ENCODE measurements around the gene C1orf216. TPM values are rescaled to one million over a fixed set of nuclear protein-coding genes. Genes with fewer than 3 reads are reported as not detected.

The C1orf216 gene
- total RNA-seq, 2 donors from 2014 or later: 9.8 to 13.0 TPM

DNA sequence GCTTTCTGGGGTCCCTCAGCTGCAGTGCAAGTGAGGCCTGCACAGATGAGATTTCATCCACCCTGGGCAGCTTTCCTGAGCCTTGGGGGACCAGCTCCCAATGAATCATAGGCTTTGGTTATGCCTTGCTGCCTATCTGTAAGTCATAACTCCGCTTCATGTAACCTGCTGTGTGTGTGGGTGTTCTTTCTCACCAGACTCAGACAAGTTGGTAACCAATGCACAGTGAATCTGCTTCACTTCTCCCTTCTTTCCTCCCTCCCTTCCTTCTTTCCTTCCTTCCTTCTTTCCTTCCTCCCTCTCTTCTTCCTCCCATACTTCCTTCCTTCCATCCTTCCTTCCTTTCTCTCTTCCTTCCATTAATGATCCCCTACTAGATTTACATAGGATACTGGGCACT lies 42.9 kb downstream of the C1orf216 start:
- TF ChIP-seq, protein P1, sequence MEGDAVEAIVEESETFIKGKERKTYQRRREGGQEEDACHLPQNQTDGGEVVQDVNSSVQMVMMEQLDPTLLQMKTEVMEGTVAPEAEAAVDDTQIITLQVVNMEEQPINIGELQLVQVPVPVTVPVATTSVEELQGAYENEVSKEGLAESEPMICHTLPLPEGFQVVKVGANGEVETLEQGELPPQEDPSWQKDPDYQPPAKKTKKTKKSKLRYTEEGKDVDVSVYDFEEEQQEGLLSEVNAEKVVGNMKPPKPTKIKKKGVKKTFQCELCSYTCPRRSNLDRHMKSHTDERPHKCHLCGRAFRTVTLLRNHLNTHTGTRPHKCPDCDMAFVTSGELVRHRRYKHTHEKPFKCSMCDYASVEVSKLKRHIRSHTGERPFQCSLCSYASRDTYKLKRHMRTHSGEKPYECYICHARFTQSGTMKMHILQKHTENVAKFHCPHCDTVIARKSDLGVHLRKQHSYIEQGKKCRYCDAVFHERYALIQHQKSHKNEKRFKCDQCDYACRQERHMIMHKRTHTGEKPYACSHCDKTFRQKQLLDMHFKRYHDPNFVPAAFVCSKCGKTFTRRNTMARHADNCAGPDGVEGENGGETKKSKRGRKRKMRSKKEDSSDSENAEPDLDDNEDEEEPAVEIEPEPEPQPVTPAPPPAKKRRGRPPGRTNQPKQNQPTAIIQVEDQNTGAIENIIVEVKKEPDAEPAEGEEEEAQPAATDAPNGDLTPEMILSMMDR (conservative IDR thresholded peaks at IDR 0.05): no peak
- no peaks in the 10 kb centered on the region for H3K36me3 ChIP-seq (ENCODE audit: control insufficient read depth, insufficient read depth, low read length)
- no peak overlapping the region for H3K27ac Mint-ChIP-seq
- no peak overlapping the region for H3K27ac ChIP-seq (ENCODE audit: low read depth, low read length)
- no peaks in the 10 kb centered on the region for H3K9me3 Mint-ChIP-seq
- DNase-seq: no peak
- no peaks in the 10 kb centered on the region for H3K4me1 ChIP-seq (ENCODE audit: control insufficient read depth, insufficient read depth, low read length)
- no peaks in the 10 kb centered on the region for H3K36me3 Mint-ChIP-seq (ENCODE audit: low read depth)
- H3K9ac ChIP-seq (ENCODE audit: extremely low read depth, low read length, poor library complexity, severe bottlenecking): no peak overlapping the region
- no peak overlapping the region for H3K4me3 ChIP-seq (ENCODE audit: low read length)
- H3K4me1 Mint-ChIP-seq: peaks cover 5% of the 10 kb centered on the region
- 87 to 100% methylated on average over 1 of the region's 1 CpG for WGBS, 2 experiments (ENCODE audit: insufficient coverage in 1 of 2, insufficient read length in 1 of 2)
- peaks cover 11% of the 10 kb centered on the region for H3K27me3 Mint-ChIP-seq (ENCODE audit: insufficient read depth)
- no peaks in the 10 kb centered on the region for H3K9me3 ChIP-seq (ENCODE audit: control insufficient read depth, low read length)
- no peak overlapping the region for H3K4me3 Mint-ChIP-seq
- no peaks in the 10 kb centered on the region for H3K27me3 ChIP-seq (ENCODE audit: control insufficient read depth, insufficient read depth, low read length, poor library complexity, severe bottlenecking)

DNA sequence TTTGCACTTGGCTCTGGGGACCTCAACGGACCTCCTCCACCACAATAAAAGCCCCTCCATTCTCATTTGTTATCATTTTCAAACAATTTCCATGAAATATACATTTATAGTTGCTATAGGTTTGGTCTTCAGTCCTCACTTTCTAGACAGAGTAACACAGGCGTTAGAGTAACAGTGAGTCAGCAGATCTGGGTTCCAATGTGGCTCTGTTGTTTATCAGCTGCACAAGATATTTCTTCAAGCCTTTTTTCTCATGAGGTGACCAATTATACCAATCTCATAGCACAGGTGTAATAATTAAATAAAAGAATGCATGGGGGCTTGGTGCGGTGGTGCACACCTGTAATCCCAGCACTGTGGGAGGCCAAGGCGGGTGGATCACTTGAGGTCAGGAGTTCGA lies 44.6 kb downstream of the C1orf216 start:
- H3K27ac Mint-ChIP-seq: no peak overlapping the region
- 88 to 93% methylated on average over 2 to 5 of the region's 5 CpGs for WGBS, 2 experiments (ENCODE audit: insufficient coverage in 1 of 2, insufficient read length in 1 of 2)
- no peak overlapping the region for H3K4me3 Mint-ChIP-seq
- H3K27me3 Mint-ChIP-seq (ENCODE audit: insufficient read depth): peaks cover 11% of the 10 kb centered on the region
- Histone ChIP-seq H3K4me1 (ENCODE audit: control insufficient read depth, insufficient read depth, low read length) (no peaks in the 10 kb centered on the region), H3K27ac (ENCODE audit: low read depth, low read length) (no peak overlapping the region), H3K9ac (ENCODE audit: extremely low read depth, low read length, poor library complexity, severe bottlenecking) (no peak overlapping the region), H3K4me3 (ENCODE audit: low read length) (no peak overlapping the region), H3K27me3 (ENCODE audit: control insufficient read depth, insufficient read depth, low read length, poor library complexity, severe bottlenecking) (no peaks in the 10 kb centered on the region), H3K36me3 (ENCODE audit: control insufficient read depth, insufficient read depth, low read length) (no peaks in the 10 kb centered on the region), H3K9me3 (ENCODE audit: control insufficient read depth, low read length) (no peaks in the 10 kb centered on the region)
- H3K9me3 Mint-ChIP-seq: no peaks in the 10 kb centered on the region
- TF ChIP-seq, protein P1 (conservative IDR thresholded peaks at IDR 0.05): no peak
- DNase-seq: no peak
- peaks cover under 1% of the 10 kb centered on the region for H3K4me1 Mint-ChIP-seq
- no peaks in the 10 kb centered on the region for H3K36me3 Mint-ChIP-seq (ENCODE audit: low read depth)

DNA sequence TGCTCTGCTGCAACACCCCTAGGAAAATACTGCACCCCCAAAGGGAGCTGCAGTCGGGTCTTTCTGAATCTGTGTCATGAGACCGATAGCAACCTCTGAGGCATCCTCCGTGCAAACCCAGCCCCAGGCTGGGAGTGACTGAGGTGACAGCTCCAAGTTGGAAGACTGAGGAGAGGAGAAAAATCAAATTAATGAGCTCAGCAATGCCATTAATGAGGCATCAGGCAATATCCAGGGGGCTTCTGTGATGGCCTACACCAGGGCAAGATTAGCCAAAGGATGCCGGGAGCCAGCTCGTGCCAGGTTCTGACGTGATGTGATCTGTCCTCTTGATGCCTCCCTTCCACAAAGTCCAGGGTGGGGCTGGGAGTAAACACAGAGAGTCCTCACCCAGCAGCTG lies 46.6 kb downstream of the C1orf216 start:
- TF ChIP-seq, protein P1 (conservative IDR thresholded peaks at IDR 0.05): no peak
- Histone ChIP-seq H3K9me3 (ENCODE audit: control insufficient read depth, low read length) (no peaks in the 10 kb centered on the region), H3K27ac (ENCODE audit: low read depth, low read length) (no peak overlapping the region), H3K36me3 (ENCODE audit: control insufficient read depth, insufficient read depth, low read length) (no peaks in the 10 kb centered on the region), H3K4me3 (ENCODE audit: low read length) (no peak overlapping the region), H3K27me3 (ENCODE audit: control insufficient read depth, insufficient read depth, low read length, poor library complexity, severe bottlenecking) (peaks cover 2% of the 10 kb centered on the region), H3K4me1 (ENCODE audit: control insufficient read depth, insufficient read depth, low read length) (no peaks in the 10 kb centered on the region), H3K9ac (ENCODE audit: extremely low read depth, low read length, poor library complexity, severe bottlenecking) (no peak overlapping the region)
- no peak for DNase-seq
- no peaks in the 10 kb centered on the region for H3K4me1 Mint-ChIP-seq
- H3K27ac Mint-ChIP-seq: no peak overlapping the region
- H3K36me3 Mint-ChIP-seq (ENCODE audit: low read depth): no peaks in the 10 kb centered on the region
- peaks cover 11% of the 10 kb centered on the region for H3K27me3 Mint-ChIP-seq (ENCODE audit: insufficient read depth)
- no peak overlapping the region for H3K4me3 Mint-ChIP-seq
- no peaks in the 10 kb centered on the region for H3K9me3 Mint-ChIP-seq
- 84 to 86% methylated on average over 5 to 6 of the region's 6 CpGs for WGBS, 2 experiments (ENCODE audit: insufficient coverage in 1 of 2, insufficient read length in 1 of 2)
